HG03103 (cell line): ENCODE data around the gene RPE.

Source experiments
- ATAC-seq: cut with Tn5 transposase; IDR thresholded peaks from one replicate; pipeline ENCODE4 v1.9.1; 2021; ENCODE audit warnings: low read depth; ENCODE audit not compliant: unreplicated experiment

Gene RPE

GRCh38 chr2:210002158-210003157 is at the start of gene RPE:
RPE (plus strand) TSS chr2:210002638; CDS start chr2:210002662, 24 bp downstream.
- ATAC-seq, result peak; percentile 98

GRCh38 chr2:209956271-209956670 is 46.2 kb upstream of the RPE start:
- ATAC-seq, result no peak

GRCh38 chr2:209958016-209958415 is 44.4 kb upstream of the RPE start:
- ATAC-seq, result no peak

GRCh38 chr2:209960045-209960444 is 42.4 kb upstream of the RPE start:
- no peak for ATAC-seq

GRCh38 chr2:209960676-209961630 is 41.5 kb upstream of the RPE start:
- ATAC-seq, result peak; percentile 95

GRCh38 chr2:209965723-209966122 is 36.7 kb upstream of the RPE start:
- no peak for ATAC-seq

- ATAC-seq, result no peak
Measured at GRCh38 chr2:209969692-209970091, 32.7 kb upstream of the RPE start.

- ATAC-seq, result no peak
Measured at GRCh38 chr2:209970271-209970670, 32.2 kb upstream of the RPE start.

- ATAC-seq, result no peak
Measured at GRCh38 chr2:209970711-209971110, 31.7 kb upstream of the RPE start.

GRCh38 chr2:209973328-209973727 is 29.1 kb upstream of the RPE start:
- ATAC-seq, result no peak

GRCh38 chr2:209974576-209974975 is 27.9 kb upstream of the RPE start:
- no peak for ATAC-seq

GRCh38 chr2:209976698-209977385 is 25.6 kb upstream of the RPE start:
- ATAC-seq, result peak; percentile 56

- no peak for ATAC-seq
Measured at GRCh38 chr2:209977386-209978239, 24.8 kb upstream of the RPE start.

- ATAC-seq, result no peak
Measured at GRCh38 chr2:209984291-209984690, 18.1 kb upstream of the RPE start.

- no peak for ATAC-seq
Measured at GRCh38 chr2:209985874-209986273, 16.6 kb upstream of the RPE start.

- ATAC-seq, result no peak
Measured at GRCh38 chr2:209986415-209986814, 16.0 kb upstream of the RPE start.

GRCh38 chr2:209988010-209988409 is 14.4 kb upstream of the RPE start:
- no peak for ATAC-seq

- ATAC-seq, result no peak
Measured at GRCh38 chr2:209990838-209991237, 11.6 kb upstream of the RPE start.

GRCh38 chr2:209993968-209994367 is 8.5 kb upstream of the RPE start:
- ATAC-seq, result no peak

GRCh38 chr2:209998596-209998995 is 3.8 kb upstream of the RPE start:
- no peak for ATAC-seq
